Measurements from ENCODE around the gene PTCD3. TPM values are rescaled to one million over a fixed set of nuclear protein-coding genes. Genes with fewer than 3 reads are reported as not detected.

PTCD3 gene
- polyA plus RNA-seq, 1 donor (not counting 4 experiments of a cell fraction or from before 2014, with no cell fraction given): 93.1 TPM

GRCh38 chr2:86135653-86136052 is 29.6 kb downstream of the PTCD3 start:
- TF ChIP-seq EZH2 (IDR thresholded peaks at IDR 0.05; ENCODE audit: low read length): no peak
- TF ChIP-seq CTCF (optimal IDR thresholded peaks at IDR 0.05 in 1 of 3, IDR thresholded peaks at IDR 0.05 in 1 of 3, conservative IDR thresholded peaks at IDR 0.05 in 1 of 3; ENCODE audit: extremely low read depth in 1 of 3, insufficient read depth in 2 of 3, low read length in 3 of 3): no peak
- H3K36me3 ChIP-seq (ENCODE audit: control insufficient read depth in 2 of 2, extremely low read depth in 1 of 2, insufficient read depth in 2 of 2, low read length in 2 of 2): peaks cover 29 to 58% of the 10 kb centered on the region in 2 experiments

GRCh38 chr2:86136141-86136540 is 30.1 kb downstream of the PTCD3 start:
- Histone ChIP-seq H3K9ac (ENCODE audit: control insufficient read depth, extremely low read depth, insufficient read depth, low read length) (no peak overlapping the region), H3K4me3 (ENCODE audit: control insufficient read depth in 2 of 3, extremely low read depth in 1 of 3, insufficient read depth in 2 of 3, low read depth in 1 of 3, low read length in 3 of 3) (no peak overlapping the region), H3K79me2 (ENCODE audit: control insufficient read depth, insufficient read depth, low read length) (no peaks in the 10 kb centered on the region), H3K9me3 (ENCODE audit: control insufficient read depth, low read depth, low read length) (no peaks in the 10 kb centered on the region), H3K4me2 (ENCODE audit: control insufficient read depth, extremely low read depth, insufficient read depth, low read depth, low read length) (no peak overlapping the region), H3K27me3 (ENCODE audit: control insufficient read depth, extremely low read depth, insufficient read depth, low read length) (no peaks in the 10 kb centered on the region), H3K36me3 (ENCODE audit: control insufficient read depth in 2 of 2, extremely low read depth in 1 of 2, insufficient read depth in 2 of 2, low read length in 2 of 2) (peaks cover 32 to 57% of the 10 kb centered on the region in 2 experiments), H3K27ac (ENCODE audit: control insufficient read depth, insufficient read depth, low read length) (no peak overlapping the region), H4K20me1 (ENCODE audit: control insufficient read depth, extremely low read depth, insufficient read depth, low read length) (no peaks in the 10 kb centered on the region), H3K9me1 (ENCODE audit: control insufficient read depth, extremely low read depth, insufficient read depth, low read length) (no peaks in the 10 kb centered on the region), H2AFZ (ENCODE audit: control insufficient read depth, low read length) (no peak overlapping the region), H3K4me1 (ENCODE audit: control insufficient read depth, extremely low read depth, insufficient read depth, low read length) (no peaks in the 10 kb centered on the region)
- TF ChIP-seq CTCF (optimal IDR thresholded peaks at IDR 0.05 in 1 of 3, IDR thresholded peaks at IDR 0.05 in 1 of 3, conservative IDR thresholded peaks at IDR 0.05 in 1 of 3; ENCODE audit: extremely low read depth in 1 of 3, insufficient read depth in 2 of 3, low read length in 3 of 3): no peak
- TF ChIP-seq EZH2 (IDR thresholded peaks at IDR 0.05; ENCODE audit: low read length): no peak
- no peak for FAIRE-seq
- dilution Hi-C loops (cut with MboI; ENCODE audit: extremely low pct_ligation_motif_present, low sequenced_read_pairs): no loop called here
- no peak for DNase-seq (ENCODE audit: low read depth, low spot score)

More at GRCh38 chr2:86135653-86136052, 29.6 kb downstream of the PTCD3 start:
- no peaks in the 10 kb centered on the region for H3K79me2 ChIP-seq (ENCODE audit: control insufficient read depth, insufficient read depth, low read length)
- FAIRE-seq (no peak), DNase-seq (ENCODE audit: low read depth, low spot score) (no peak)
- no peaks in the 10 kb centered on the region for H3K9me3 ChIP-seq (ENCODE audit: control insufficient read depth, low read depth, low read length)
- H3K4me1 ChIP-seq (ENCODE audit: control insufficient read depth, extremely low read depth, insufficient read depth, low read length): no peaks in the 10 kb centered on the region
- dilution Hi-C loops (cut with MboI; ENCODE audit: extremely low pct_ligation_motif_present, low sequenced_read_pairs): no loop called here
- no peaks in the 10 kb centered on the region for H3K9me1 ChIP-seq (ENCODE audit: control insufficient read depth, extremely low read depth, insufficient read depth, low read length)
- no peaks in the 10 kb centered on the region for H3K27me3 ChIP-seq (ENCODE audit: control insufficient read depth, extremely low read depth, insufficient read depth, low read length)
- no peak overlapping the region for H3K9ac ChIP-seq (ENCODE audit: control insufficient read depth, extremely low read depth, insufficient read depth, low read length)
- H4K20me1 ChIP-seq (ENCODE audit: control insufficient read depth, extremely low read depth, insufficient read depth, low read length): no peaks in the 10 kb centered on the region
- H3K4me2 ChIP-seq (ENCODE audit: control insufficient read depth, extremely low read depth, insufficient read depth, low read depth, low read length): no peak overlapping the region
- no peak overlapping the region for H2AFZ ChIP-seq (ENCODE audit: control insufficient read depth, low read length)
- no peak overlapping the region for H3K4me3 ChIP-seq (ENCODE audit: control insufficient read depth in 2 of 3, extremely low read depth in 1 of 3, insufficient read depth in 2 of 3, low read depth in 1 of 3, low read length in 3 of 3)
- no peak overlapping the region for H3K27ac ChIP-seq (ENCODE audit: control insufficient read depth, insufficient read depth, low read length)

All from keratinocyte (primary cell).